Measurements from ENCODE around the gene VDAC2. TPM values are rescaled to one million over a fixed set of nuclear protein-coding genes. Genes with fewer than 3 reads are reported as not detected.

The VDAC2 gene
- total RNA-seq, 4 donors from 2014 or later, result 89.1 to 114 (median 109) TPM

DNA sequence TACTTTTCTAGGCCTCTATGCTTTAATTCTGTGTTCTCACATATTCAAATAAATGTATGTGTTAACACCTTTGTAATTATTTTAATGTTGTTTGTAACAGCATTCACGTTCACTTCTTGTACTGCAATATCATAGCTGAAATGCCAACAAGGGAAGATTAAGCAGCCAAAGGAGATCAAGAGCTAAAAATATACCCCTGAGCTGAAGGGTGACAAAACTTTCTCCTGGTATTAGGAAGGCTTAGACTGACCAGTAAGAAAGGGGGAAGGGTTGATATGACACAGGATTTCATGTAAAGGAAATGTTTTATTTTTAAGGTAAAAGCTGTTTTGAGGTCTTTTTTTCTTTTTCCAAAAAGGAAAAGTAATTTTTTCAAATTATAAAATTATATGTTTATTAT is 40.4 kb upstream of the VDAC2 start:
- Histone ChIP-seq H3K4me1 (peaks cover 0 to 9% (median 5%) of the 10 kb centered on the region in 4 donors), H3K36me3 (peaks cover 0 to 56% (median 0%) of the 10 kb centered on the region in 3 donors), H3K27me3 (no peaks in the 10 kb centered on the region), H3K9me3 (no peaks in the 10 kb centered on the region), H3K4me3 (no peak overlapping the region), H3K27ac (no peak overlapping the region)
- WGBS, 2 donors, result 68 to 69% methylated on average over 1 of the region's 1 CpG
- no peak for DNase-seq (ENCODE audit: low spot score in 2 of 2)
- TF ChIP-seq POLR2A (IDR thresholded peaks at IDR 0.05) (no peak), EP300 (IDR thresholded peaks at IDR 0.05) (no peak)
- TF ChIP-seq, protein P1, sequence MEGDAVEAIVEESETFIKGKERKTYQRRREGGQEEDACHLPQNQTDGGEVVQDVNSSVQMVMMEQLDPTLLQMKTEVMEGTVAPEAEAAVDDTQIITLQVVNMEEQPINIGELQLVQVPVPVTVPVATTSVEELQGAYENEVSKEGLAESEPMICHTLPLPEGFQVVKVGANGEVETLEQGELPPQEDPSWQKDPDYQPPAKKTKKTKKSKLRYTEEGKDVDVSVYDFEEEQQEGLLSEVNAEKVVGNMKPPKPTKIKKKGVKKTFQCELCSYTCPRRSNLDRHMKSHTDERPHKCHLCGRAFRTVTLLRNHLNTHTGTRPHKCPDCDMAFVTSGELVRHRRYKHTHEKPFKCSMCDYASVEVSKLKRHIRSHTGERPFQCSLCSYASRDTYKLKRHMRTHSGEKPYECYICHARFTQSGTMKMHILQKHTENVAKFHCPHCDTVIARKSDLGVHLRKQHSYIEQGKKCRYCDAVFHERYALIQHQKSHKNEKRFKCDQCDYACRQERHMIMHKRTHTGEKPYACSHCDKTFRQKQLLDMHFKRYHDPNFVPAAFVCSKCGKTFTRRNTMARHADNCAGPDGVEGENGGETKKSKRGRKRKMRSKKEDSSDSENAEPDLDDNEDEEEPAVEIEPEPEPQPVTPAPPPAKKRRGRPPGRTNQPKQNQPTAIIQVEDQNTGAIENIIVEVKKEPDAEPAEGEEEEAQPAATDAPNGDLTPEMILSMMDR (IDR thresholded peaks at IDR 0.05), result no peak

DNA sequence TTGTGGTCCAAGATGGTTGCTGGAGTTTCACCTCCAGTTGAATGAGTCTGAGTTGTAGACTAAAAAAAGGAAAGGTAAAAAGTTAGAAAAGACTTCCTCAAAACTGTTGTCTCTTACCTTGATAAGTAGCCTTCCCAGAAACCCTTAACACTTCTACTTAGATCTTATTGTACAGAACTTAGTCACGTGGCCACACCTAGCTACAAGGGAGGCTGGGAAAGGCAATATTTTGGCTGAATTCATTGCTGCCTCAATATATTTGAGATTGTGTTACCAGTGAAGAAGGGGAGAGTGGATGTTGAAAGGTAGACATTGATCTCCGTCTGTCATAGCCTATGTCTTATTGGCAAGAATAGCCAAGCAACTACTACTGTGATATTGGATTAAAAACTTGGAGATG is 35.5 kb upstream of the VDAC2 start:
- no peaks in the 10 kb centered on the region for H3K9me3 ChIP-seq
- peaks cover 0 to 9% (median 2%) of the 10 kb centered on the region in 4 donors for H3K4me1 ChIP-seq
- TF ChIP-seq POLR2A (IDR thresholded peaks at IDR 0.05), result no peak
- no peak for TF ChIP-seq EP300 (IDR thresholded peaks at IDR 0.05)
- TF ChIP-seq, protein P1 (IDR thresholded peaks at IDR 0.05), result no peak
- H3K27ac ChIP-seq, result no peak overlapping the region
- DNase-seq (ENCODE audit: low spot score in 2 of 2), result no peak
- H3K36me3 ChIP-seq, result peaks cover 0 to 59% (median 0%) of the 10 kb centered on the region in 3 donors
- H3K4me3 ChIP-seq, result no peak overlapping the region
- H3K27me3 ChIP-seq, result no peaks in the 10 kb centered on the region
- whole genome bisulfite sequencing, 2 donors, result 97% methylated on average over 2 of the region's 2 CpGs

DNA sequence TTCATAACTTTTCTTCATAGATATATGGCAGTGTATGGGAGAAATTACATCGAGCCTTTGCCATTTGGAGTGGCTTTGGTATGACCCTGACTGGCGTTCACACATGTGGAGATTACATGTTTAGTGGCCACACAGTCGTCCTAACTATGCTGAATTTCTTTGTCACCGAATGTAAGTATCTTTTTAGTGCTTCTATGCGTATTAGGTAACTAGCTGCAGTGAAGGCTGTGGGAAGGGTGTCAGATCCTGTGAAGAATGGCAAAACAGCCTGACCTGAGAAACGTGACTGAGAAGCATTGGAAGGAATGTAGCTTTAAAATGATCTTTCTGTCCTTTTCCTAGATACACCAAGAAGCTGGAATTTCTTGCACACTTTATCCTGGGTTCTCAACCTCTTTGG is 34.5 kb upstream of the VDAC2 start:
- DNase-seq (ENCODE audit: low spot score in 2 of 2), result no peak
- WGBS, 2 donors, result 87 to 91% methylated on average over 6 of the region's 6 CpGs
- H3K9me3 ChIP-seq, result no peaks in the 10 kb centered on the region
- H3K36me3 ChIP-seq, result peaks cover 0 to 59% (median 0%) of the 10 kb centered on the region in 3 donors
- no peak overlapping the region for H3K4me3 ChIP-seq
- TF ChIP-seq POLR2A (IDR thresholded peaks at IDR 0.05), result no peak
- no peak for TF ChIP-seq EP300 (IDR thresholded peaks at IDR 0.05)
- TF ChIP-seq, protein P1 (IDR thresholded peaks at IDR 0.05), result no peak
- H3K27ac ChIP-seq, result no peak overlapping the region
- H3K27me3 ChIP-seq, result no peaks in the 10 kb centered on the region
- H3K4me1 ChIP-seq, result peaks cover 0 to 19% (median 6%) of the 10 kb centered on the region in 4 donors

DNA sequence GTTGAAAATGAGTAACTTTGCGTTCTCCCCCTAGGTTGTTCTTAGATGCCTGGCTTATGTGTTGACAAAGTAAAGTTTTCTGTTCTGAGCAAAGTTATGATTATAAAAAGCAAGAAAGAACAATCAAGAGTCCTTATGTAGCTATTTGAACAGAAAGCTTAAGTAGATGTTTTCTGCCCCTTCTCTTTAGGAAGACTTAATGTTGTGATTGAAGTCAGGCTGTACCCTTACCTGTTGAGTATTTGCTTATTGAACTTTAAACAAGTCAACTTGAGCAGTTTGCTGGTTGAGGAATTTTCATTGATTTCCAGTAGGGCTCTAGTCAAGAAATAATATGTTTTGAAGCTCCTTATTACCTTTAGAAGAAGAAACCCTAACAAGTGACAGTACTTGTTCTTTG is 33.9 kb upstream of the VDAC2 start:
- Histone ChIP-seq H3K27ac (no peak overlapping the region), H3K4me1 (peaks cover 0 to 22% (median 9%) of the 10 kb centered on the region in 4 donors), H3K36me3 (peaks cover 0 to 52% (median 0%) of the 10 kb centered on the region in 3 donors), H3K27me3 (no peaks in the 10 kb centered on the region), H3K4me3 (no peak overlapping the region), H3K9me3 (no peaks in the 10 kb centered on the region)
- WGBS, 2 donors, result 90 to 98% methylated on average over 1 of the region's 1 CpG
- TF ChIP-seq EP300 (IDR thresholded peaks at IDR 0.05), result no peak
- no peak for TF ChIP-seq POLR2A (IDR thresholded peaks at IDR 0.05)
- TF ChIP-seq, protein P1 (IDR thresholded peaks at IDR 0.05), result no peak
- no peak for DNase-seq (ENCODE audit: low spot score in 2 of 2)

DNA sequence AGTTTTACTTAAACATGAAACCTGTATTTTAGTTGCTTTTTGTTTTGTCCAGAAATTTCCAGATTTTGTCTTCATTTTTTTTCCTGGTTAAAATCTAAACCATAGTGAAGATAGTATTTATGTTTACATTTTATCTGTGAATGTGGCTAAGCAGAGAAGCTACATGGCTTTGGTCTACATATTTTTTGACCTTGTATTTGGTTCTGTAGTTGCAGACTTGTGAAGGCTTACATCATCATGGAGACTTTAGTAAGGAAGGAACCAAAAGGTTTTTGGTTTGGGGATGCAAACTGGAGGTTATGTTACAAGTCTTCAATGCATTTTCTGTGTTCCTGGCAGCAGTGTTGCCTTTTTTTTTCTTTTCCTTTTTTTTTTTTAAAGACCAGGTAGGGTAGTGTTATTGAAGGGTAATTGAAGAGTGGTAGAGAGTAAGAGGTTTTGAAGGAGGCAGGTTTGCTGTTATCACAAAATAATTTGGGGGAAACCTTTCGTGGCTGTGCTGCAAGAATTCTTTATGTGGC is 30.9 kb upstream of the VDAC2 start:
- 92% methylated on average over 1 of the region's 1 CpG for WGBS, 2 donors
- Histone ChIP-seq H3K4me3 (no peak overlapping the region), H3K36me3 (peaks cover 0 to 50% (median 0%) of the 10 kb centered on the region in 3 donors), H3K27me3 (no peaks in the 10 kb centered on the region), H3K27ac (peak overlapping the region in 2 of 4 donors; percentile 40 to 74), H3K9me3 (no peaks in the 10 kb centered on the region), H3K4me1 (peaks cover 0 to 22% (median 9%) of the 10 kb centered on the region in 4 donors)
- no peak for DNase-seq (ENCODE audit: low spot score in 2 of 2)
- TF ChIP-seq, protein P1 (IDR thresholded peaks at IDR 0.05), result no peak
- TF ChIP-seq EP300 (IDR thresholded peaks at IDR 0.05) (no peak), POLR2A (IDR thresholded peaks at IDR 0.05) (no peak)
